Esophagus (tissue), 2 donors: Measurements from ENCODE around the gene DOLPP1. TPM values are rescaled to one million over a fixed set of nuclear protein-coding genes. Genes with fewer than 3 reads are reported as not detected.

ENCODE experiments used
- H3K27ac ChIP-seq, 2 donors: one replicate each; pipeline ENCODE4 v1.5.1; 2013; ENCODE audit warnings: low read depth in 2 of 2, mild to moderate bottlenecking in 2 of 2, inconsistent platforms in 1 of 2, low read length in 1 of 2, moderate library complexity in 1 of 2
- H3K27me3 ChIP-seq, 2 donors: one replicate each; pipeline ENCODE4 v1.6.1; 2013; ENCODE audit warnings: low read length in 2 of 2, control low read depth in 1 of 2, mild to moderate bottlenecking in 1 of 2; ENCODE audit not compliant: insufficient read depth in 2 of 2, control insufficient read depth in 1 of 2
- H3K36me3 ChIP-seq, 2 donors: one replicate each; pipeline ENCODE4 v1.6.1; 2013; ENCODE audit warnings: low read length in 1 of 2; ENCODE audit not compliant: control insufficient read depth in 2 of 2, insufficient read depth in 2 of 2
- H3K4me1 ChIP-seq, 2 donors: one replicate each; pipeline ENCODE4 v1.6.1; 2013; ENCODE audit warnings: low read length in 1 of 2; ENCODE audit not compliant: control insufficient read depth in 2 of 2, insufficient read depth in 2 of 2
- H3K4me3 ChIP-seq, 2 donors: one replicate each; pipeline ENCODE4 v1.5.1; 2013; ENCODE audit warnings: low read length in 2 of 2, mild to moderate bottlenecking in 2 of 2, low read depth in 1 of 2, moderate library complexity in 1 of 2
- H3K9me3 ChIP-seq, 2 donors: one replicate each; pipeline ENCODE4 v1.6.1; 2013; ENCODE audit warnings: mild to moderate bottlenecking in 2 of 2, low read depth in 1 of 2, low read length in 1 of 2, moderate library complexity in 1 of 2; ENCODE audit not compliant: control insufficient read depth in 2 of 2, insufficient read depth in 1 of 2
- WGBS, 2 donors: extraction: QIAGEN DNeasy Blood & Tissue Kit; methylation state at CpG; one replicate each; pipeline ENCODE4 v1.1.7; 2013; 5-methylcytosine and 5-hydroxymethylcytosine counted together
- polyA plus RNA-seq, 2 donors: library from polyadenylated mRNA; stranded (reverse); fragments of 200-250 nt; gene quantifications; one replicate each; pipeline ENCODE4 v1.2.3, GENCODE V29; 2013
- donor health status: healthy with polysubstance abuse.
- donor health status: Bipolar disorder and iron deficiency.

Gene DOLPP1
- polyA plus RNA-seq, 2 donors = 11.4 to 16.5 TPM

DNA sequence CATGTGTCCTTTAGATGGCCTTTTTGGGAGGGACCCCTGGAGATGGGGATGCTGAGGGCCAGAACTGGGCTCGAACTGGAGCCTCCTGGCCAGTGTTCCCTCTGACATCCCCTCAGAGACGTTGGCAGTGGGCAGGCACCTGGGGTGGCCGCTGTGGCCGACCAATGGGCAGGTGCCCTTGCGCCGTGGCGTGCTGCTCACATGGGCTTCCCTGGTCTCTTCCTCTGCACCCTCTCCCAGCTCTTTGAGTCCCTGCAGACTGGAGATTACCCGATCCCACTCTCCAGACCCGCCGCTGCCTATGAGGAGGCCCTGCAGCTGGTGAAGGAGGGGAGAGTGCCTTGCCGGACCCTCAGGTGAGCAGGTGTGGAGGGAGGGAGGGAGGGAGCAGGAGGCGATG is 19.9 kb upstream of the DOLPP1 start:
- no peaks in the 10 kb centered on the region for H3K9me3 ChIP-seq
- no peaks in the 10 kb centered on the region for H3K27me3 ChIP-seq
- no peak overlapping the region for H3K4me3 ChIP-seq
- H3K4me1 ChIP-seq = no peaks in the 10 kb centered on the region
- 94 to 95% methylated on average over 12 of the region's 12 CpGs for WGBS, 2 donors
- H3K27ac ChIP-seq = no peak overlapping the region
- H3K36me3 ChIP-seq = peaks cover 16 to 51% of the 10 kb centered on the region in 2 donors

DNA sequence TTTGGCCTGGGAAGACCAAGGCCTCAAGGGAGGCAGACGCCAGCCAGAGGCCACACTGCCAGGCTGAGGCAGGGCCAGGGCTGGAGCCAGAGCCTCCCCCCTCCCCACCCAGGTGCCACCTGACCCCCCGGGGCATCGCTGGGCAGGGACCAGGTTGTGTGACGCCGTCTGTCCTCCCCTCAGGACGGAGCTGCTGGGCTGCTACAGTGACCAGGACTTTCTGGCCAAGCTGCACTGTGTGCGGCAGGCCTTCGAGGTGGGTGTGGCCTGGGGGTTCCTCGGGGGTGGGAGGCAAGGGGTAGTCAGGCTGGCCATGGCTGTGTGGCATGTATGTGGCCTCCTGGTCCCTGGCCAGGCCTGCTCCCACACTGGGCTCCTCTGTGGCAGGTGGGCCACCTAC is 17.9 kb upstream of the DOLPP1 start:
- Histone ChIP-seq H3K27ac (no peak overlapping the region), H3K4me3 (no peak overlapping the region), H3K27me3 (no peaks in the 10 kb centered on the region), H3K9me3 (no peaks in the 10 kb centered on the region), H3K36me3 (peaks cover 16 to 64% of the 10 kb centered on the region in 2 donors), H3K4me1 (no peaks in the 10 kb centered on the region)
- WGBS, 2 donors = 87 to 95% methylated on average over 9 of the region's 9 CpGs

DNA sequence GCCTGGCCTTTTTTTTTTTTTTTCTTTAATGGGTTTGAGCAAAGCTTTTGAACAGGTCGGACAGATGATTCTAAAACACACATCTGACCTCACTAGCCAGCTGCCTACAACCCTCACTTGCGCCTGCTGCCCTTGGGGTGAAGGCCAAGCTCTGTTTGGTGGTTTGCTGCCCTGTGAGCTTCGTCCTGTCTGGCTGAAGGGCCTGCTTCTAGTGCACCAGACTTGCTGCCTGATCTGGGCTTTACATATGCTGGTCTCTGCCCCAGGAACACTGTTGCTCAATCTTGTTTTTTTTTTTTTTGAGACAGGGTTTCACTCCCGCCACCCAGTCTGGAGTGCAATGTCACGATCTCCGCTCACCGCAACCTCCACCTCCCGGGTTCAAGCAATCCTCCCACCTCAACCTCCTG is 16.4 kb upstream of the DOLPP1 start:
- H3K9me3 ChIP-seq = no peaks in the 10 kb centered on the region
- 94 to 95% methylated on average over 8 of the region's 8 CpGs for WGBS, 2 donors
- no peaks in the 10 kb centered on the region for H3K27me3 ChIP-seq
- peaks cover 12 to 65% of the 10 kb centered on the region in 2 donors for H3K36me3 ChIP-seq
- no peak overlapping the region for H3K4me3 ChIP-seq
- no peaks in the 10 kb centered on the region for H3K4me1 ChIP-seq
- H3K27ac ChIP-seq = no peak overlapping the region

DNA sequence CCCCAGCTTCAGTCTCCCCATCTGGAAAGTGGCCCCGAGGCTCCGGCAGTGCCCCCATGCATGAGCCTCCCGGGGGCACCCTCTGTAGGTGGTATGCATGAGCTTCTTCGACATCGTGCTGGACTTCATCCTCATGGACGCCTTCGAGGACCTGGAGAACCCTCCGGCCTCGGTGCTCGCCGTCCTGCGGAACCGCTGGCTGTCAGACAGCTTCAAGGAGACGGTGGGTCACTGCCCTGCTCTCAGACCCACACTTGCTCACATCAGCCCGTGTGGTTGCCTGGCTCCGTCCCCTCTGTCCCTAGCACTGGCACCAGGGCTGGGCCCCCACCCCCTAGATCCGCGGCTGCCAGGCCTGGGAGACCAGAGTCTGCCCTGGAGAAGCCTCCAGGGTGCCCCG is 12.8 kb upstream of the DOLPP1 start:
- no peak overlapping the region for H3K27ac ChIP-seq
- H3K9me3 ChIP-seq = no peaks in the 10 kb centered on the region
- H3K36me3 ChIP-seq = peaks cover 7 to 61% of the 10 kb centered on the region in 2 donors
- peaks cover 0 to 2% of the 10 kb centered on the region in 2 donors for H3K4me1 ChIP-seq
- no peaks in the 10 kb centered on the region for H3K27me3 ChIP-seq
- H3K4me3 ChIP-seq = no peak overlapping the region
- WGBS, 2 donors = 89 to 92% methylated on average over 19 of the region's 19 CpGs

DNA sequence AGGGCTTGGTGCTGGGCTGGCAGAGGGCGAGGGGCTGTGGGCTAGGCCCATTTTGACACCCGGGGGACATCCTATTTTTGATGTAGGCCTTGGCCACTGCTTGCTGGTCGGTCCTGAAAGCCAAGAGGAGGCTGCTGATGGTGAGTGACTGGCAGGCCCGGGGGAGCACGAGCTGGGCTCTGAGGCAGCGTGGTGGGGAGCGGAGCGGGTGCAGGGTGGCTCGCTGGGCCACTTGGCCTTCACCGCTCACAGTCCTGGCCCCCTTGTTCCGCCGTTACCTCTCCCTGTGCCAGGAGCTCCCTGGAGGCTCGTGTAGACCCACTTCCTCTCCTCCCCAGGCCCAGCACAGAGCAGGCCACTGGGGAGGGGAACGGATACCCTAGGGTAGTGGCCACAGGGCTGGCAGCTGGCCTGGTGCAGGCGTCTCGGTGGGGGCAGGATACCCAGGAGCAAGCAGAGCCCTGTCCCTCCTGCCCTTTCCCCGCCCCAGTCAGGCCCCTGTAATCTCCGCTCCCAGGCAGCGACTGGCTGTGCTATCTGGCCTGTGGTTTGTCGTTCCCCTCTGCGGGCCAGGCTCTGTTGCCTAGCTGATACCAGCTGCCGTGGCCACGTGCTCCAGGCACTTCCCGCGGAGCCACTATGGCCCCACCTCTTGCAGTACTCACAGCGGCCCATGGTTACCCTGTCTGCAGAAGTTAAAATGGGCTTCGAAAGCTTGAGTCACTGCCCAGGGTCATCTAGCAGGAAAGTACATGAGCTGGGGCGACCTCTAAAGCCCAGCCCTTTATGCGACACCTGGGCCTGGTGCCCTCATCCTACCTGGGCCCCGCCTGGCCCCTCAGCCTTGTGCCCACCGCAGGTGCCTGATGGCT is 11.7 kb upstream of the DOLPP1 start:
- H3K9me3 ChIP-seq = no peaks in the 10 kb centered on the region
- H3K27me3 ChIP-seq = no peaks in the 10 kb centered on the region
- peaks cover 0 to 54% of the 10 kb centered on the region in 2 donors for H3K36me3 ChIP-seq
- no peak overlapping the region for H3K4me3 ChIP-seq
- peak overlapping the region in 1 of 2 donors; percentile 41 for H3K27ac ChIP-seq
- 69 to 78% methylated on average over 31 of the region's 31 CpGs for WGBS, 2 donors
- H3K4me1 ChIP-seq = peaks cover 0 to 2% of the 10 kb centered on the region in 2 donors

DNA sequence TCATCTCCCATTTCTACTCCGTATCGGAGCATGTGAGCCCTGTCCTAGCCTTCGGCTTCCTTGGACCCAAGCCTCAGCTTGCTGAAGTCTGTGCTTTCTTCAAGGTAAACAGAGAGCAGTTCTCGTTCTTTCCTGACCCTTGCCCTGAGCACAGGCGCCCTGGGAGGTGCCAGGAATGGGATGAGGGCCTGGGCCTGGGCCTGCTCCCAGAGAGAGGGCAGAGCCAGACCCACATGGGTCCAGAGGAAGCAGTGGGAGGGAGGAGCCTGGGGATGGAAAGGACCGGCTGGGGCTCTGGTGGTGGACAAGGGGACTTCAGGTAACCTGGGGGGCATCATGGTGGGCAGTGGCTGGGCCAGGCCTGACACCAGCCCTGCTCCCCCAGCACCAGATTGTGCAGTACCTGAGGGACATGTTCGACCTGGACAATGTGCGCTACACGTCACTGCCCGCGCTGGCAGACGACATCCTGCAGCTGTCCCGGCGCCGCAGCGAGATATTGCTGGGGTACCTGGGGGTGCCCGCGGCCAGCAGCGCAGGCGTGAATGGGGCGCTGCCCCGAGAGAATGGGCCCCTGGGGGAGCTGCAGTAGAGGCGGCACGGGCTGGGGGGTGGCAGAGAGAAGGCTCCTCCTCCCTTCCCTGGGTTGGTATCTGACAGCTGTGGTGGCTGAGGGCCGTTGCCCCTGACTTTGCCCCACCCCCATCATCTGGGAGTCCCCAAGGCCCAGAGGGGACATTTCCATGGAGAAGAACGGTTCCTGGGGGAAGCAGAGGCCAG is 10.9 kb upstream of the DOLPP1 start:
- Histone ChIP-seq H3K27me3 (no peaks in the 10 kb centered on the region), H3K9me3 (no peaks in the 10 kb centered on the region), H3K4me1 (peaks cover 0 to 2% of the 10 kb centered on the region in 2 donors), H3K36me3 (peaks cover 0 to 49% of the 10 kb centered on the region in 2 donors), H3K27ac (no peak overlapping the region), H3K4me3 (no peak overlapping the region)
- WGBS, 2 donors = 86 to 87% methylated on average over 23 to 26 of the region's 26 CpGs

DNA sequence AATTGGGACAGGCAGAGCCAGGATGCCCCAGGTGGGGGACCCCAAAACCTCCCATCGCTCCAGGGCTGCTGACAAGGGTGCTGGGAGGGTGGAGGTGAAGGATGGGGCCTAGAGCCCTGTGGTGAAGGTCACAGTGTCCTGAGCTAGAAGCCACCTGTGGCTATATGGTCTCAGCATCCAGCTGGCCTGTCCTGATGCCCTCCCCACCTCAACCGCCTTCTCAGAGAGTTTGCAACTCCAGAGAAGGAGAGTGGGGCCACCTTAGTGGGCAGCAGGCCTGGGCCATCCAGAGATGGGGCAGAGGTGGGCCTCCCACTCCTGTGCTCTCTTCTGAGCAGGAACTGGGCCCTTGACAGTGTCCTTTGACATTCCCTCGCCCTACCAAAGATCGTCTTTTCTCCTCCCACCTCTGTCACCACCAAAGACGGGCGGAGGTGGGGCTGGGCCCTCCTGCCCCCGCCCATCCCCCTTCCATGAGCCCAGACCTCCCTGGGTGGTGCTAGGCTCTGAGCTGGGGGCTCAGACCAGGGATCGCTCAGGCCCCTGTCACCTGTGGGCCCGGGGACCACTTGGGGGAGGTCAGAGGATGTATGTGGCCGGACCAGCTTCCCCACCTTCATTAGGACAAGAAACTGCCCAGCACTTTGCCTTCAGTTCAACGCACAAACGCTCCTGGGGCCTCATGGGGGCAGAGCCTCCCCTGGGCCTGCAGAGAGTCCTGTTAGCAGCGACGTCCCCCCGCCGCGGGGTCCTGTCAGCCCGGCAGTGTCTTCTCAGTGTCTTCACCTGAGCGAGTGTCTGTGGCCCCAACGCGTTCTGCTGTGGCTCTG is 10.0 kb upstream of the DOLPP1 start:
- H3K36me3 ChIP-seq = peaks cover 0 to 45% of the 10 kb centered on the region in 2 donors
- 80 to 85% methylated on average over 21 of the region's 21 CpGs for WGBS, 2 donors

DNA sequence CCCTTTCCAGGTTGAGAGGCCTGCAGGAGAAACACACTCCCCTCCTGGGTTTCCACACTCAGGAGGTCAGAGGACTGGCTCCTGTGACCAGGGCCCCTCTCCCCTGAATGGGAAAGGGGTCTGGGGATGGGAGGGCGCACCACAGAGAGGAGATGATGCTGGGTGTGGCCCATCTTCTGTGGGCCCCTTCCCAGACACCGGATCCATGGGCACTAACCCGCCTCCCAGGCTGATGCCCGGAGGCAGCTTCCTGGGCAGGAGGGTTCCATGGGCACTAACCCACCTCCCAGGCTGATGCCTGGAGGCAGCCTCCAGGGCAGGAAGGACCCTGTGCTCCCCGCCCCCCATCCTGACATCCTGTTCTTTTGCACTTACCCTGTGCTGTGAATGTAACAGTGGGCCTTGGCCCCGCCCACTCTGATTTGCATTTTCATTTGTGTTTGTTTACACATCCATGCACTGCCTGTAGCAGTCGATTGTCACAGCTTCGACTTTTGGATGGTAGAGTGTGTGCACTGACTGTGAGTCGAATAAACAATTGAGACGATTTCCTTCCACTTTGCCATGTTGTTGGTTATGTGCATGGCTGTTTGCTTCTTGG is 9.3 kb upstream of the DOLPP1 start:
- H3K36me3 ChIP-seq = peaks cover 0 to 42% of the 10 kb centered on the region in 2 donors
- H3K9me3 ChIP-seq = no peaks in the 10 kb centered on the region
- no peaks in the 10 kb centered on the region for H3K27me3 ChIP-seq
- peaks cover 0 to 2% of the 10 kb centered on the region in 2 donors for H3K4me1 ChIP-seq
- H3K4me3 ChIP-seq = no peak overlapping the region
- WGBS, 2 donors = 67 to 71% methylated on average over 10 of the region's 10 CpGs
- H3K27ac ChIP-seq = no peak overlapping the region

More for the DNA sequence above, 10.0 kb upstream of the DOLPP1 start:
- Histone ChIP-seq H3K4me3 (no peak overlapping the region), H3K27me3 (no peaks in the 10 kb centered on the region), H3K9me3 (no peaks in the 10 kb centered on the region), H3K27ac (no peak overlapping the region), H3K4me1 (peaks cover 0 to 2% of the 10 kb centered on the region in 2 donors)

DNA sequence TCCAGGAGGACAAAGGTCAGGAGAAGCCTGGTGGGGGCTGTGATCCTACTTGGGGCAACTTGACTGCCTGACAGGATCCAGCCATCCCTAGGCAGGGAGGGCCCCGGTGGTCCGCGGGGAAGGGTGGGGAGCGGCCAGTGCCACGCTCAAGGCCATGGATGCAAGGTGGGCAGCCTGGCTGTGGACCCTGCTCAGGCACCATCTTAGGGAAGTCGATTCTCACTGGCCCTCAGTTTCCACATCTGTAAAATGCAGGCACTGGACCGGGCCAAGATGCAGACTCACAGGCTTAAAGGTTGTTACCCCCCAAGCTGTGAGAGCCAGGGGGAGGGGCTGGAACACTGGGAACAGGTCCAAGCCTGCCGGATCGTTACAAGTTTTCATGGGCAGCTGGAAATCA is 8.7 kb upstream of the DOLPP1 start:
- Histone ChIP-seq H3K36me3 (peaks cover 0 to 40% of the 10 kb centered on the region in 2 donors), H3K4me3 (no peak overlapping the region), H3K4me1 (peaks cover 0 to 4% of the 10 kb centered on the region in 2 donors), H3K27ac (no peak overlapping the region), H3K27me3 (no peaks in the 10 kb centered on the region), H3K9me3 (no peaks in the 10 kb centered on the region)
- 63% methylated on average over 9 of the region's 9 CpGs for WGBS, 2 donors
